GM23338 (cell line): ENCODE measurements around the gene NFIC. TPM values are rescaled to one million over a fixed set of nuclear protein-coding genes. Genes with fewer than 3 reads are reported as not detected.
A peak's percentile ranks its signal among the peaks of the same experiment; 100 is the strongest.

ENCODE experiments used
- ATAC-seq: fragments of 200-7000 bp; cut with Tn5 transposase; 3 replicates; pipeline ENCODE4 v1.9.1; 2020
- DNase-seq: peaks from one replicate; pipeline ENCODE4 v3.0.0-alpha.2; 2015; ENCODE audit warnings: low spot score
- H2AFZ ChIP-seq: fragments of 200-600 bp; sonication (generic); 2 replicates; pipeline ENCODE4 v1.8.0; 2016; ENCODE audit warnings: antibody characterized with exemption, mild to moderate bottlenecking, moderate library complexity
- H3F3A ChIP-seq: fragments of 200-600 bp; sonication (generic); replicated peaks from 2 replicates; pipeline ENCODE4 v1.8.0; 2017; ENCODE audit warnings: antibody characterized with exemption, mixed run types, low read depth
- H3K27ac ChIP-seq: fragments of 200-600 bp; sonication (generic); 2 replicates; pipeline ENCODE4 v1.6.1; 2016; ENCODE audit warnings: low read depth
- H3K27me3 ChIP-seq: fragments of 200-600 bp; sonication (generic); 2 replicates; pipeline ENCODE4 v1.8.0; 2016; ENCODE audit warnings: mild to moderate bottlenecking, mixed run types, moderate library complexity; ENCODE audit not compliant: insufficient read depth
- H3K36me3 ChIP-seq: fragments of 200-600 bp; sonication (generic); 2 replicates; pipeline ENCODE4 v1.8.0; 2016; ENCODE audit warnings: mild to moderate bottlenecking; ENCODE audit not compliant: insufficient read depth
- H3K4me1 ChIP-seq: fragments of 200-600 bp; sonication (generic); 2 replicates; pipeline ENCODE4 v1.8.0; 2016; ENCODE audit warnings: mild to moderate bottlenecking, moderate library complexity; ENCODE audit not compliant: insufficient read depth
- H3K4me2 ChIP-seq: fragments of 200-600 bp; sonication (generic); 2 replicates; pipeline ENCODE4 v1.7.1; 2017; ENCODE audit warnings: mixed run types
- H3K4me3 ChIP-seq: fragments of 200-600 bp; sonication (generic); 2 replicates; pipeline ENCODE4 v1.6.1; 2016; ENCODE audit warnings: mixed run types
- H3K79me2 ChIP-seq: fragments of 200-600 bp; sonication (generic); replicated peaks from 2 replicates; pipeline ENCODE4 v1.8.0; 2017; ENCODE audit warnings: mild to moderate bottlenecking; ENCODE audit not compliant: insufficient read depth
- H3K9me2 ChIP-seq: fragments of 200-600 bp; sonication (generic); 2 replicates; pipeline ENCODE4 v1.8.0; 2017; ENCODE audit not compliant: insufficient read depth
- H4K20me1 ChIP-seq: fragments of 200-600 bp; sonication (generic); replicated peaks from 2 replicates; pipeline ENCODE4 v1.8.0; 2017; ENCODE audit warnings: mild to moderate bottlenecking; ENCODE audit not compliant: insufficient read depth
- H3K27ac Mint-ChIP-seq: 2 replicates; pipeline ENCODE4 v1.8.0; 2020; ENCODE audit warnings: inconsistent platforms, mild to moderate bottlenecking, moderate library complexity, mixed read lengths
- H3K27me3 Mint-ChIP-seq: 3 replicates; pipeline ENCODE4 v1.8.0; 2022; ENCODE audit warnings: low read depth, mild to moderate bottlenecking, moderate library complexity, mixed read lengths, inconsistent platforms; ENCODE audit not compliant: insufficient read depth, poor library complexity
- H3K36me3 Mint-ChIP-seq: 3 replicates; pipeline ENCODE4 v1.8.0; 2021; ENCODE audit warnings: low read depth, mild to moderate bottlenecking, inconsistent platforms, moderate library complexity, mixed read lengths
- H3K4me1 Mint-ChIP-seq: 3 replicates; pipeline ENCODE4 v1.8.0; 2020; ENCODE audit warnings: mild to moderate bottlenecking, inconsistent platforms, mixed read lengths
- H3K4me3 Mint-ChIP-seq: 3 replicates; pipeline ENCODE4 v1.8.0; 2021; ENCODE audit warnings: moderate library complexity, mild to moderate bottlenecking, inconsistent platforms, mixed read lengths
- H3K9me3 Mint-ChIP-seq: 3 replicates; pipeline ENCODE4 v1.8.0; 2020; ENCODE audit warnings: moderate library complexity, mild to moderate bottlenecking, inconsistent platforms, mixed read lengths
- CREB1 ChIP-seq: fragments of 250-450 bp; sonication (Bioruptor Pico); IDR thresholded peaks from 2 replicates; pipeline ENCODE4 v1.5.0; 2020; ENCODE audit warnings: low read depth, mild to moderate bottlenecking, moderate library complexity
- EZH2 ChIP-seq: fragments of 200-600 bp; sonication (generic); IDR thresholded peaks from one replicate; pipeline ENCODE4 v1.8.0; 2017; ENCODE audit warnings: antibody characterized with exemption, mild to moderate bottlenecking, low read depth; ENCODE audit not compliant: unreplicated experiment
- EZH2phosphoT487 ChIP-seq: fragments of 200-600 bp; sonication (generic); IDR thresholded peaks from one replicate; pipeline ENCODE4 v1.8.1; 2018; ENCODE audit warnings: antibody characterized with exemption; ENCODE audit not compliant: unreplicated experiment
- JUNB ChIP-seq: IDR thresholded peaks from one replicate; pipeline ENCODE4 v1.6.1; 2016; ENCODE audit warnings: antibody characterized with exemption; ENCODE audit not compliant: unreplicated experiment
- NANOG ChIP-seq: IDR thresholded peaks from 2 replicates; pipeline ENCODE4 v1.6.1; 2016; ENCODE audit warnings: antibody characterized with exemption, borderline replicate concordance
- POLR2AphosphoS5 ChIP-seq: IDR thresholded peaks from 2 replicates; pipeline ENCODE4 v1.6.1; 2016; ENCODE audit warnings: antibody characterized with exemption, low read depth
- STAT1 ChIP-seq: IDR thresholded peaks from one replicate; pipeline ENCODE4 v1.6.1; 2016; ENCODE audit warnings: antibody characterized with exemption; ENCODE audit not compliant: unreplicated experiment
- ZNF114 ChIP-seq: fragments of 250-450 bp; sonication (Bioruptor Pico); IDR thresholded peaks from 2 replicates; pipeline ENCODE4 v1.5.0; 2020; ENCODE audit warnings: mild to moderate bottlenecking, moderate library complexity
- ZNF331 ChIP-seq: fragments of 250-450 bp; sonication (Bioruptor Pico); IDR thresholded peaks from 2 replicates; pipeline ENCODE4 v1.5.0; 2020; ENCODE audit warnings: low read depth, mild to moderate bottlenecking, moderate library complexity
- polyA plus RNA-seq: library from polyadenylated mRNA; unstranded; fragments of >200 nt; fragmentation: Nextera tagmentation; extraction: Ambion mirVana; gene quantifications from 2 replicates; pipeline ENCODE4 v1.2.1, GENCODE V29; 2016
- total RNA-seq: library from RNA; depleted of rRNA; stranded (reverse); fragments of >200 nt; shearing (Covaris generic); gene quantifications from 2 replicates; pipeline ENCODE4 v1.2.3, GENCODE V29; 2014
- TF ChIP-seq, protein P1 (sequence below): fragments of 250-450 bp; sonication (Bioruptor Pico); IDR thresholded peaks from 2 replicates; pipeline ENCODE4 v1.5.0; 2020; ENCODE audit warnings: mild to moderate bottlenecking, moderate library complexity
- TF ChIP-seq, protein P2 (sequence below): IDR thresholded peaks from one replicate; pipeline ENCODE4 v1.6.1; 2018; ENCODE audit warnings: antibody characterized with exemption; ENCODE audit not compliant: unreplicated experiment
- TF ChIP-seq, protein P3 (sequence below): IDR thresholded peaks from 2 replicates; pipeline ENCODE4 v1.6.1; 2016; ENCODE audit warnings: antibody characterized with exemption
- TF ChIP-seq, protein P4 (sequence below), 2 experiments: fragments of 200-600 bp in 1 of 2; sonication (generic) in 1 of 2; conservative IDR thresholded peaks; 2 replicates each; pipeline versions ENCODE4 v1.5.1 to v1.6.1; 2016 to 2017; ENCODE audit warnings: antibody characterized with exemption in 2 of 2, low read depth in 2 of 2, mild to moderate bottlenecking in 2 of 2, moderate library complexity in 1 of 2

Gene NFIC
- total and polyA plus RNA-seq, 2 experiments from 2014 or later, result 1.3 to 5.3 TPM

DNA sequence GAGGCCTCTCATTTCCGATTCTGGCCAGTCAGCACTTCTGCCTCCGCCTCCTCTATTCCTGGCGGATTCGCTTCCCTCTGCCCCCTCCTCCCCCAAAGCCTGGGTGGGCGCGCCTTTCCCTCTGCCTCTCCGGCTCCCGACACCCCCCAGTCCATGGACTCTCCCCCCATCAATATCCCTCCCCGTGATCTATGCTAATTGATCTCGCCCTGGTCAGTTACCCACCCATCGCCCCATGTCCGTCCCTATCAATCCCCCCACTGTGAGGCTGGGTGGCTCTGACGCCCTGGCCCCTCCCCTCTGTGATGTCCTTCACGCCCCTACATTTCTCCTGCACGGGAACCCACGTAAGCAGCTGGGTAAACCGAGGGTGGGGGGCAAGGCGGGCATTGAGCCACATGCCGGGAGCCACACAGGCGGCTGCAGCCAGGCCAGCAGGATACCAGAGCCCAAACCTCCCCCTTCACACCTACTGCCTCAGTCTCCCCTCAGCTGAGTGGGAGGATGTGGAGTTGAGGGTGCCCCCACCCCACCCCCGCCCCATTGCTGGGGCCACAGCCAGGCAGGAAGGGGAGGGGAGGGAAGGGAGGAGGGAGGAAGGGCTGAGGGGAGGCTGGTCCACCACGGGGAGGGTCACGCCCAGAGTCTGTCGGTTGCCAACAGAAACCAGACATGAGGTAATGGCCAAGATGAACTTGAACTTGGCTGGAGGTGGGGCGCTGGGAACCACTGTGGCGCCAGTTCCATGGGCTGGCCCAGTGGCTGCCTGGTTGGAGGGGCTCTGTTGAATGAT lies 92.9 kb downstream of the NFIC start:
- no peaks in the 10 kb centered on the region for H3K9me2 ChIP-seq
- H4K20me1 ChIP-seq, result peaks cover 9% of the 10 kb centered on the region
- DNase-seq, result peak; percentile 82
- Mint-ChIP-seq H3K27ac (no peak overlapping the region), H3K4me3 (peak overlapping the region; percentile 60), H3K9me3 (no peaks in the 10 kb centered on the region; the same call in 1 of the 3 replicates), H3K36me3 (no peaks in the 10 kb centered on the region), H3K4me1 (peaks cover 17% of the 10 kb centered on the region), H3K27me3 (peaks cover 45% of the 10 kb centered on the region)
- no peak overlapping the region for H3K27ac ChIP-seq
- H3K4me3 ChIP-seq, result peak overlapping the region; percentile 56
- H3K4me2 ChIP-seq, result peak overlapping the region; percentile 81
- ATAC-seq, result peak; percentile 4; the same call in 2 of the 3 replicates
- no peaks in the 10 kb centered on the region for H3K79me2 ChIP-seq
- peaks cover 6% of the 10 kb centered on the region; the same call in 1 of the 2 replicates for H3F3A ChIP-seq
- no peaks in the 10 kb centered on the region for H3K36me3 ChIP-seq
- TF ChIP-seq ZNF114 (CRISPR knock-in tag) (no peak), STAT1 (no peak), ZNF331 (CRISPR knock-in tag) (no peak), EZH2phosphoT487 (no peak), CREB1 (no peak), POLR2AphosphoS5 (no peak), EZH2 (no peak), JUNB (no peak), NANOG (no peak)
- TF ChIP-seq, protein P1, sequence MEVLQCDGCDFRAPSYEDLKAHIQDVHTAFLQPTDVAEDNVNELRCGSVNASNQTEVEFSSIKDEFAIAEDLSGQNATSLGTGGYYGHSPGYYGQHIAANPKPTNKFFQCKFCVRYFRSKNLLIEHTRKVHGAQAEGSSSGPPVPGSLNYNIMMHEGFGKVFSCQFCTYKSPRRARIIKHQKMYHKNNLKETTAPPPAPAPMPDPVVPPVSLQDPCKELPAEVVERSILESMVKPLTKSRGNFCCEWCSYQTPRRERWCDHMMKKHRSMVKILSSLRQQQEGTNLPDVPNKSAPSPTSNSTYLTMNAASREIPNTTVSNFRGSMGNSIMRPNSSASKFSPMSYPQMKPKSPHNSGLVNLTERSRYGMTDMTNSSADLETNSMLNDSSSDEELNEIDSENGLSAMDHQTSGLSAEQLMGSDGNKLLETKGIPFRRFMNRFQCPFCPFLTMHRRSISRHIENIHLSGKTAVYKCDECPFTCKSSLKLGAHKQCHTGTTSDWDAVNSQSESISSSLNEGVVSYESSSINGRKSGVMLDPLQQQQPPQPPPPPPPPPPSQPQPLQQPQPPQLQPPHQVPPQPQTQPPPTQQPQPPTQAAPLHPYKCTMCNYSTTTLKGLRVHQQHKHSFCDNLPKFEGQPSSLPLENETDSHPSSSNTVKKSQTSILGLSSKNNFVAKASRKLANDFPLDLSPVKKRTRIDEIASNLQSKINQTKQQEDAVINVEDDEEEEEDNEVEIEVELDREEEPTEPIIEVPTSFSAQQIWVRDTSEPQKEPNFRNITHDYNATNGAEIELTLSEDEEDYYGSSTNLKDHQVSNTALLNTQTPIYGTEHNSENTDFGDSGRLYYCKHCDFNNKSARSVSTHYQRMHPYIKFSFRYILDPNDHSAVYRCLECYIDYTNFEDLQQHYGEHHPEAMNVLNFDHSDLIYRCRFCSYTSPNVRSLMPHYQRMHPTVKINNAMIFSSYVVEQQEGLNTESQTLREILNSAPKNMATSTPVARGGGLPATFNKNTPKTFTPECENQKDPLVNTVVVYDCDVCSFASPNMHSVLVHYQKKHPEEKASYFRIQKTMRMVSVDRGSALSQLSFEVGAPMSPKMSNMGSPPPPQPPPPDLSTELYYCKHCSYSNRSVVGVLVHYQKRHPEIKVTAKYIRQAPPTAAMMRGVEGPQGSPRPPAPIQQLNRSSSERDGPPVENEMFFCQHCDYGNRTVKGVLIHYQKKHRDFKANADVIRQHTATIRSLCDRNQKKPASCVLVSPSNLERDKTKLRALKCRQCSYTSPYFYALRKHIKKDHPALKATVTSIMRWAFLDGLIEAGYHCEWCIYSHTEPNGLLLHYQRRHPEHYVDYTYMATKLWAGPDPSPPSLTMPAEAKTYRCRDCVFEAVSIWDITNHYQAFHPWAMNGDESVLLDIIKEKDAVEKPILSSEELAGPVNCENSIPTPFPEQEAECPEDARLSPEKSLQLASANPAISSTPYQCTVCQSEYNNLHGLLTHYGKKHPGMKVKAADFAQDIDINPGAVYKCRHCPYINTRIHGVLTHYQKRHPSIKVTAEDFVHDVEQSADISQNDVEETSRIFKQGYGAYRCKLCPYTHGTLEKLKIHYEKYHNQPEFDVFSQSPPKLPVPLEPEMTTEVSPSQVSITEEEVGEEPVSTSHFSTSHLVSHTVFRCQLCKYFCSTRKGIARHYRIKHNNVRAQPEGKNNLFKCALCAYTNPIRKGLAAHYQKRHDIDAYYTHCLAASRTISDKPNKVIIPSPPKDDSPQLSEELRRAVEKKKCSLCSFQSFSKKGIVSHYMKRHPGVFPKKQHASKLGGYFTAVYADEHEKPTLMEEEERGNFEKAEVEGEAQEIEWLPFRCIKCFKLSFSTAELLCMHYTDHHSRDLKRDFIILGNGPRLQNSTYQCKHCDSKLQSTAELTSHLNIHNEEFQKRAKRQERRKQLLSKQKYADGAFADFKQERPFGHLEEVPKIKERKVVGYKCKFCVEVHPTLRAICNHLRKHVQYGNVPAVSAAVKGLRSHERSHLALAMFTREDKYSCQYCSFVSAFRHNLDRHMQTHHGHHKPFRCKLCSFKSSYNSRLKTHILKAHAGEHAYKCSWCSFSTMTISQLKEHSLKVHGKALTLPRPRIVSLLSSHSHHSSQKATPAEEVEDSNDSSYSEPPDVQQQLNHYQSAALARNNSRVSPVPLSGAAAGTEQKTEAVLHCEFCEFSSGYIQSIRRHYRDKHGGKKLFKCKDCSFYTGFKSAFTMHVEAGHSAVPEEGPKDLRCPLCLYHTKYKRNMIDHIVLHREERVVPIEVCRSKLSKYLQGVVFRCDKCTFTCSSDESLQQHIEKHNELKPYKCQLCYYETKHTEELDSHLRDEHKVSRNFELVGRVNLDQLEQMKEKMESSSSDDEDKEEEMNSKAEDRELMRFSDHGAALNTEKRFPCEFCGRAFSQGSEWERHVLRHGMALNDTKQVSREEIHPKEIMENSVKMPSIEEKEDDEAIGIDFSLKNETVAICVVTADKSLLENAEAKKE (CRISPR knock-in tag), result no peak
- TF ChIP-seq, protein P2, sequence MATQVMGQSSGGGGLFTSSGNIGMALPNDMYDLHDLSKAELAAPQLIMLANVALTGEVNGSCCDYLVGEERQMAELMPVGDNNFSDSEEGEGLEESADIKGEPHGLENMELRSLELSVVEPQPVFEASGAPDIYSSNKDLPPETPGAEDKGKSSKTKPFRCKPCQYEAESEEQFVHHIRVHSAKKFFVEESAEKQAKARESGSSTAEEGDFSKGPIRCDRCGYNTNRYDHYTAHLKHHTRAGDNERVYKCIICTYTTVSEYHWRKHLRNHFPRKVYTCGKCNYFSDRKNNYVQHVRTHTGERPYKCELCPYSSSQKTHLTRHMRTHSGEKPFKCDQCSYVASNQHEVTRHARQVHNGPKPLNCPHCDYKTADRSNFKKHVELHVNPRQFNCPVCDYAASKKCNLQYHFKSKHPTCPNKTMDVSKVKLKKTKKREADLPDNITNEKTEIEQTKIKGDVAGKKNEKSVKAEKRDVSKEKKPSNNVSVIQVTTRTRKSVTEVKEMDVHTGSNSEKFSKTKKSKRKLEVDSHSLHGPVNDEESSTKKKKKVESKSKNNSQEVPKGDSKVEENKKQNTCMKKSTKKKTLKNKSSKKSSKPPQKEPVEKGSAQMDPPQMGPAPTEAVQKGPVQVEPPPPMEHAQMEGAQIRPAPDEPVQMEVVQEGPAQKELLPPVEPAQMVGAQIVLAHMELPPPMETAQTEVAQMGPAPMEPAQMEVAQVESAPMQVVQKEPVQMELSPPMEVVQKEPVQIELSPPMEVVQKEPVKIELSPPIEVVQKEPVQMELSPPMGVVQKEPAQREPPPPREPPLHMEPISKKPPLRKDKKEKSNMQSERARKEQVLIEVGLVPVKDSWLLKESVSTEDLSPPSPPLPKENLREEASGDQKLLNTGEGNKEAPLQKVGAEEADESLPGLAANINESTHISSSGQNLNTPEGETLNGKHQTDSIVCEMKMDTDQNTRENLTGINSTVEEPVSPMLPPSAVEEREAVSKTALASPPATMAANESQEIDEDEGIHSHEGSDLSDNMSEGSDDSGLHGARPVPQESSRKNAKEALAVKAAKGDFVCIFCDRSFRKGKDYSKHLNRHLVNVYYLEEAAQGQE, result no peak
- TF ChIP-seq, protein P3, sequence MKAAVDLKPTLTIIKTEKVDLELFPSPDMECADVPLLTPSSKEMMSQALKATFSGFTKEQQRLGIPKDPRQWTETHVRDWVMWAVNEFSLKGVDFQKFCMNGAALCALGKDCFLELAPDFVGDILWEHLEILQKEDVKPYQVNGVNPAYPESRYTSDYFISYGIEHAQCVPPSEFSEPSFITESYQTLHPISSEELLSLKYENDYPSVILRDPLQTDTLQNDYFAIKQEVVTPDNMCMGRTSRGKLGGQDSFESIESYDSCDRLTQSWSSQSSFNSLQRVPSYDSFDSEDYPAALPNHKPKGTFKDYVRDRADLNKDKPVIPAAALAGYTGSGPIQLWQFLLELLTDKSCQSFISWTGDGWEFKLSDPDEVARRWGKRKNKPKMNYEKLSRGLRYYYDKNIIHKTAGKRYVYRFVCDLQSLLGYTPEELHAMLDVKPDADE, result no peak
- TF ChIP-seq, protein P4, sequence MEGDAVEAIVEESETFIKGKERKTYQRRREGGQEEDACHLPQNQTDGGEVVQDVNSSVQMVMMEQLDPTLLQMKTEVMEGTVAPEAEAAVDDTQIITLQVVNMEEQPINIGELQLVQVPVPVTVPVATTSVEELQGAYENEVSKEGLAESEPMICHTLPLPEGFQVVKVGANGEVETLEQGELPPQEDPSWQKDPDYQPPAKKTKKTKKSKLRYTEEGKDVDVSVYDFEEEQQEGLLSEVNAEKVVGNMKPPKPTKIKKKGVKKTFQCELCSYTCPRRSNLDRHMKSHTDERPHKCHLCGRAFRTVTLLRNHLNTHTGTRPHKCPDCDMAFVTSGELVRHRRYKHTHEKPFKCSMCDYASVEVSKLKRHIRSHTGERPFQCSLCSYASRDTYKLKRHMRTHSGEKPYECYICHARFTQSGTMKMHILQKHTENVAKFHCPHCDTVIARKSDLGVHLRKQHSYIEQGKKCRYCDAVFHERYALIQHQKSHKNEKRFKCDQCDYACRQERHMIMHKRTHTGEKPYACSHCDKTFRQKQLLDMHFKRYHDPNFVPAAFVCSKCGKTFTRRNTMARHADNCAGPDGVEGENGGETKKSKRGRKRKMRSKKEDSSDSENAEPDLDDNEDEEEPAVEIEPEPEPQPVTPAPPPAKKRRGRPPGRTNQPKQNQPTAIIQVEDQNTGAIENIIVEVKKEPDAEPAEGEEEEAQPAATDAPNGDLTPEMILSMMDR (conservative IDR thresholded peaks at IDR 0.05; ENCODE audit: low read depth in 2 of 2), result no peak
- no peak overlapping the region; the same call in 1 of the 2 replicates for H2AFZ ChIP-seq
- H3K27me3 ChIP-seq, result peaks cover 77% of the 10 kb centered on the region
- H3K4me1 ChIP-seq, result peaks cover 27% of the 10 kb centered on the region
